ENCODE data around the gene CNPY1. TPM values are rescaled to one million over a fixed set of nuclear protein-coding genes. Genes with fewer than 3 reads are reported as not detected.

CNPY1 gene
- total RNA-seq, 1 donor from 2014 or later: not detected

DNA sequence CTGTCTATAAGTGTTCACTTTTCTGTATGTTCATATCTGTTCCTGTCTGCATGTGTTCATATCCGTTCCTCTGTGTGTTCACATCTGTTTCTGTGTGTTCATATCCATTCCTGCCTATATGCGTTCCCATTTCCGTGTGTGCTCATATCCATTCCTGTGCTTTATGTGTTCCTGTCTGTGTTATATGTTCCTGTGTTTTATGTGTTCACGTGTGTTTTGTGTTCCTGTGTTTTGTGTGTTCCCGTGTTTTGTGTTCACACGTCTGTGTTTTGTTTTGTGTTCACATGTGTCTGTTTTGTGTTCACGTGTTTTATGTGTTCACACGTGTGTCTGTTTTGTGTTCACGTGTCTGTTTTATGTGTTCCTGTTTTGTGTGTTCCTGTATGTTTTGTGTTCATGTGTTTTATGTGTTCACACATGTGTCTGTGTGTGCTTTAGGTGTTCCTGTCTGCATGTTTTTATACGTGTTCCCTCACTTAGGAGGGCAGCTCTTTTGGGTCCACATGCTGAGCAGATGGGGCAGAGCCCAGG is 42.2 kb upstream of the CNPY1 start:
- peaks cover 2% of the 10 kb centered on the region for H3K9me3 Mint-ChIP-seq (ENCODE audit: unreplicated experiment)
- no peak overlapping the region for H3K4me3 Mint-ChIP-seq (ENCODE audit: unreplicated experiment)
- Histone ChIP-seq H3K36me3 (ENCODE audit: insufficient read depth, low read length) (no peaks in the 10 kb centered on the region), H3K27me3 (ENCODE audit: insufficient read depth, low read length) (no peaks in the 10 kb centered on the region), H4K20me1 (ENCODE audit: insufficient read depth, low read length) (no peaks in the 10 kb centered on the region), H3K4me1 (ENCODE audit: insufficient read depth, low read length) (no peaks in the 10 kb centered on the region), H3K9ac (ENCODE audit: low read length) (no peak overlapping the region), H3K9me3 (ENCODE audit: insufficient read depth, low read depth, low read length) (no peaks in the 10 kb centered on the region), H3K79me2 (ENCODE audit: insufficient read depth, low read length) (no peaks in the 10 kb centered on the region), H3K27ac (ENCODE audit: low read depth, low read length) (no peak overlapping the region), H3K4me2 (ENCODE audit: low read length) (no peak overlapping the region), H3K4me3 (ENCODE audit: insufficient read depth, low read depth, low read length) (no peak overlapping the region), H2AFZ (ENCODE audit: low read depth, low read length) (no peak overlapping the region)
- peaks cover 38% of the 10 kb centered on the region for H3K27me3 Mint-ChIP-seq (ENCODE audit: low read depth, unreplicated experiment)
- DNase-seq (ENCODE audit: low read depth) (no peak), FAIRE-seq (no peak)
- H3K27ac Mint-ChIP-seq (ENCODE audit: unreplicated experiment): no peak overlapping the region
- H3K36me3 Mint-ChIP-seq (ENCODE audit: low read depth, unreplicated experiment): no peaks in the 10 kb centered on the region
- H3K4me1 Mint-ChIP-seq (ENCODE audit: low read depth, unreplicated experiment): peaks cover 3% of the 10 kb centered on the region
- TF ChIP-seq EZH2 (IDR thresholded peaks at IDR 0.05; ENCODE audit: insufficient read depth, low read length) (no peak), CTCF (IDR thresholded peaks at IDR 0.05; ENCODE audit: insufficient read depth, low read depth, low read length) (no peak)

- no peak overlapping the region for H2AFZ ChIP-seq (ENCODE audit: low read depth, low read length)
- FAIRE-seq (no peak), DNase-seq (ENCODE audit: low read depth) (no peak)
- Mint-ChIP-seq H3K4me3 (ENCODE audit: unreplicated experiment) (no peak overlapping the region), H3K4me1 (ENCODE audit: low read depth, unreplicated experiment) (peaks cover 3% of the 10 kb centered on the region), H3K27me3 (ENCODE audit: low read depth, unreplicated experiment) (peaks cover 46% of the 10 kb centered on the region), H3K9me3 (ENCODE audit: unreplicated experiment) (peaks cover 2% of the 10 kb centered on the region), H3K27ac (ENCODE audit: unreplicated experiment) (no peak overlapping the region), H3K36me3 (ENCODE audit: low read depth, unreplicated experiment) (no peaks in the 10 kb centered on the region)
- no peak overlapping the region for H3K9ac ChIP-seq (ENCODE audit: low read length)
- H3K4me2 ChIP-seq (ENCODE audit: low read length): no peak overlapping the region
- no peaks in the 10 kb centered on the region for H3K36me3 ChIP-seq (ENCODE audit: insufficient read depth, low read length)
- H3K9me3 ChIP-seq (ENCODE audit: insufficient read depth, low read depth, low read length): no peaks in the 10 kb centered on the region
- H3K4me3 ChIP-seq (ENCODE audit: insufficient read depth, low read depth, low read length): no peak overlapping the region
- H3K4me1 ChIP-seq (ENCODE audit: insufficient read depth, low read length): no peaks in the 10 kb centered on the region
- H3K79me2 ChIP-seq (ENCODE audit: insufficient read depth, low read length): no peaks in the 10 kb centered on the region
- TF ChIP-seq EZH2 (IDR thresholded peaks at IDR 0.05; ENCODE audit: insufficient read depth, low read length) (no peak), CTCF (IDR thresholded peaks at IDR 0.05; ENCODE audit: insufficient read depth, low read depth, low read length) (no peak)
- H3K27me3 ChIP-seq (ENCODE audit: insufficient read depth, low read length): peaks cover 5% of the 10 kb centered on the region
- H3K27ac ChIP-seq (ENCODE audit: low read depth, low read length): no peak overlapping the region
- no peaks in the 10 kb centered on the region for H4K20me1 ChIP-seq (ENCODE audit: insufficient read depth, low read length)
These were observed 41.1 kb upstream of the CNPY1 start for GRCh38 chr7:155587486-155587885.

DNA sequence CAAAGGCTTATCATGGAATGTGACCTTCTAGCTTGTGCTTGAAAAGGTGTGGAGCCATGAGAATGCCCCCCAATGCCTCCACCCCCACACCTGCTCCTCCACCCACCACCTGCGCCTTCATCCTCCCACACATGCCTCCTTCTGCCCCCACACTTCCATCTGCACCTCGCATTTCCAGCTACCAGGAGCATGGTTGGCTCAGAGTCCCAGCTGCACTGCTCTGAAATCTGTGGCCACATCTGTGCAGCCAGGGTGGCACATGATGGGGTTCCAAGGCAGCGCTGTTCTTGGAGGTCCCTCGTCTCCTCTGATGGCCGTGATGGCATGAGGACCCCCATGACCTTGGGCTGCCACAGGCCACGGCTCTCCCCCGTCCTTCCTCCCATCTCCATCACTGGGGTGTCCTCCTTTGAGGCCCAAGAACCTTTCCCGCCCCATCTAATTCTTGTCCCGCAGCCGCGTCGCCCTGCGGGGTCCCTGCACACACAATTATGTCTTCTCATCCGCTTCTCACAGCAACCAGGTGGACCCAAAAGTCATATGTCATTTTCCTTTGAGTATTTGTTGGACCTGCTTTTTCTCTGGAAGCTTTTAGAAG is 40.6 kb upstream of the CNPY1 start:
- Histone ChIP-seq H4K20me1 (ENCODE audit: insufficient read depth, low read length) (no peaks in the 10 kb centered on the region), H3K4me1 (ENCODE audit: insufficient read depth, low read length) (no peaks in the 10 kb centered on the region), H2AFZ (ENCODE audit: low read depth, low read length) (no peak overlapping the region), H3K9me3 (ENCODE audit: insufficient read depth, low read depth, low read length) (no peaks in the 10 kb centered on the region), H3K4me2 (ENCODE audit: low read length) (no peak overlapping the region), H3K36me3 (ENCODE audit: insufficient read depth, low read length) (no peaks in the 10 kb centered on the region), H3K27me3 (ENCODE audit: insufficient read depth, low read length) (peaks cover 9% of the 10 kb centered on the region), H3K9ac (ENCODE audit: low read length) (no peak overlapping the region), H3K4me3 (ENCODE audit: insufficient read depth, low read depth, low read length) (no peak overlapping the region), H3K79me2 (ENCODE audit: insufficient read depth, low read length) (no peaks in the 10 kb centered on the region), H3K27ac (ENCODE audit: low read depth, low read length) (no peak overlapping the region)
- FAIRE-seq (no peak), DNase-seq (ENCODE audit: low read depth) (no peak)
- Mint-ChIP-seq H3K9me3 (ENCODE audit: unreplicated experiment) (peaks cover 2% of the 10 kb centered on the region), H3K27ac (ENCODE audit: unreplicated experiment) (no peak overlapping the region), H3K4me1 (ENCODE audit: low read depth, unreplicated experiment) (peaks cover 3% of the 10 kb centered on the region), H3K4me3 (ENCODE audit: unreplicated experiment) (no peak overlapping the region), H3K36me3 (ENCODE audit: low read depth, unreplicated experiment) (no peaks in the 10 kb centered on the region), H3K27me3 (ENCODE audit: low read depth, unreplicated experiment) (peaks cover 48% of the 10 kb centered on the region)
- no peak for TF ChIP-seq EZH2 (IDR thresholded peaks at IDR 0.05; ENCODE audit: insufficient read depth, low read length)
- no peak for TF ChIP-seq CTCF (IDR thresholded peaks at IDR 0.05; ENCODE audit: insufficient read depth, low read depth, low read length)
